Measurements from ENCODE around the gene SF1. TPM values are rescaled to one million over a fixed set of nuclear protein-coding genes. Genes with fewer than 3 reads are reported as not detected.

SF1 gene
- total RNA-seq, 1 donor from 2014 or later, result 366 TPM

DNA sequence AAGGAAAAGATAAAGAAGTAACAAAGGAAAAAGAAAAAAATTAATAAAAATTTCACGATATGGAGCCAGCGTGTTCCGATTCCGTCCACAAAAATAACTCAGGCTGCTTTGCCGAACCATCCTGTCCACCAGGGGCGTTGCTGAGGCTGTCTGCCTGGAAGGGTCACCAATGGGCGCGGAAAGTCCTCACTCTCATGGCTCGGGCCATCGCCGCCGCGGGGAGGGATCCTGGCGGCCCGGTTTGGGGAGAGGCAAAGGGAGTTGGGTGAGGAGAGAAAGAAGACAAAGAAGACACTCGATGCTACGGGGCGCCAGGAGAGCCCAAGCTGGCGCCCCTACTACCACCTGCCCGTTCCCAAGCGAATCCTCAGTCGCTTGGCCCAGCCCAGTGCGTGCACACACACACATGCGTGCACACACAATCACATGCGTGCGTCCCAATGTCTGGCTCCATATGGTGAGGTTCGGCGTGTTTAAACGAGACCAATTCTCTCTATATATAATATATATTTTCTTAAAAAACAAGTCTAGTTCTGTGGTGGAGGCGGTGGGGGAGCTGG is 13.0 kb downstream of the SF1 start:
- DNase-seq (ENCODE audit: low spot score), result peak; percentile 59
- no peak for ATAC-seq
- intact Hi-C loops (cut with DNase I), result no loop called here

- intact Hi-C loops (cut with DNase I), result no loop called here
- no peak for ATAC-seq
- peak; percentile 32 for DNase-seq (ENCODE audit: low spot score)
Observed at GRCh38 chr11:64764753-64765152, 13.6 kb downstream of the SF1 start.

DNA sequence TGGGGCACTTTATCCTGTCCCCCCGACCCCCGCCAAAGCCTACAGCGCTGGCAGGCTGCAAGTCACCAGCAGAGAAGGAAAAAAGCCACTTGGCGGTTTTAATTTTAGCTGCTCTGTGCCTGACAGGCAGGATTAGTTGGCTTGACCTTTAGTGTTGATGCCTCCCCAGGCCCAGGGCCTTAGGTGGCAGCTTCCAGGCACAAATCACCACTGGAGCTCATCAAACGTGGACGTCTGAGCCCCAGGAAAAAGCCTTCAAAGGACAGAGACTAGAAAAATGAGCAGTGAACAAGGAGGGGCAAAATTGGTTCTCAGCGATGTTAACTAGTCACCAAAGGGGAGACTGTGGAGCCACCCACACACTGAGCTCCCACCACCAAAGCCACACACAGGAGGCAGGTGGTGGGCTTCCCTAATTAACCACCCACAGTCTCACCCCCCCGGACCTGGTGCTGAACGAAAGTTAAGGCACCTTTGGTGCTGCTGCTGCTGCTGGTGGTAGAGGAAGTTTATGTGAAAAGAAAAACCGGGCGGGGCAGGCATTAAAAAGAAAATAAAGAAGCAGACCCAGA is 14.2 kb downstream of the SF1 start:
- no peak for ATAC-seq
- intact Hi-C loops (cut with DNase I), result no loop called here
- peak; percentile 52 for DNase-seq (ENCODE audit: low spot score)

DNA sequence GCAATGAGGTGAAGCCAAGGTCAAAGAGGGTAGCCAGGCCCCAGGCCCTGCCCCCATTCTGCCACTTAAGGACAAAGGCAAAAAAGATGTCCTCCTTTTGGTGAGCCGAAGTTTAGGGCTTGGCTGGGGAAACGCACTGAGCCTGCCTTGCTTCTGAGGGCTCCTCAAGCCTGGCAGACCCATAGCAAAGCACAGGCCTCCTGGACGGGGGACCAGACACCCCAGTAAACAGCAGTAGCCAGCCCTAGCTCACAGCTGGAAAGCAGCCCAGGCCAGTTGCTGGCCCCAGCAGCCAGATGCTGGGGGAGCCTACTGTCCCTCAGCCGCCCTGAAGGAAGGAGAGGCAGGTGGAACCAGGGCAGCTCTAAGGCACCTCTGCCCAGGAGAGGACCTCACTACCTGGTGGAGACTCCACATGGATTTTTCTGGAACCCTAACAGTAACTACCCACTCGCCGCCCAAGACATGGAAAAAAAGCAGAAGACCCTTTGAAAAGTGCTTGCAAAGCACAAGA is 14.8 kb downstream of the SF1 start:
- no peak for ATAC-seq
- intact Hi-C loops (cut with DNase I), result no loop called here
- DNase-seq (ENCODE audit: low spot score), result peak; percentile 47

DNA sequence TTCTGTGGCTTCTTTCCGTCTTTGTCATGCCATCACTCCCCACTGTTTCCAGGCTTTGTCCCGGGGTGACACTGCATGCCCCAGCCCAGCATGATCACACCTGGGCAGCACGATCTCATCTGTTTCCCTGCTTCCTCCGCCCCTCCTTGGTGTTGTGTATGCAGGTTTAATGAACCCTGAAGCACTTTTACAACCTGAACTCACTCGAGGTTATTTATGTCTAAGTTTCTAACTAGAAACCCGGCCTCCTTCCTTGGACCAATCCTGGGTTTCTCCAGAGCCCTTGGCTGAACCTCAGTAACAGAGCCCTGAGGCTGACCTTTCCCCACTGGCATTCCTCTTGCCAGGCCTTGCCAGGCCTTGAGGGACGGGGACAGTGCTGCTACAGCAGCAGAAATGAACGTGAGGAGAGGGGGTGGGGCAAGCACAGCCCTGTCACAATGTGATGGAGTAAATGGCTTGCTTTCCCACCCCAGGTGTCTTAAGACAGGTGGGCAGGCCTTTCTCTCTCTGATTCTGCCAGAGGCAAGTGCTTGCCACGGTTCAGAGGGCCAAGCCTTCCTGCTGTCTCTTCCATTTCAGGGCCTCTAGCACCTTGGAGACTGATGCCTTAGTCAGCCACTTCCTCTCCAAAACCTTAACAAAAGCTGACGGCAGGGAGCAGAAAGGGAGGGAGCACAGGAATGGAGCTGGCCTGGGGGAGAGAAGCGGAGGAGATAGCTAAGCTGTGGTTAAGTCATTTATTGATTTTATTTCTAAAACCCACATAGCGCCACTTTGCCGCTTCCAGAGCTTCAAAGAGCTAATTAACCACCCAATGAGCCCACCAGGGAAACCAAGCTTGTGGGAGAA is 15.4 kb downstream of the SF1 start:
- ATAC-seq (no peak), DNase-seq (ENCODE audit: low spot score) (peak; percentile 53)
- intact Hi-C loops (cut with DNase I), result no loop called here

DNA sequence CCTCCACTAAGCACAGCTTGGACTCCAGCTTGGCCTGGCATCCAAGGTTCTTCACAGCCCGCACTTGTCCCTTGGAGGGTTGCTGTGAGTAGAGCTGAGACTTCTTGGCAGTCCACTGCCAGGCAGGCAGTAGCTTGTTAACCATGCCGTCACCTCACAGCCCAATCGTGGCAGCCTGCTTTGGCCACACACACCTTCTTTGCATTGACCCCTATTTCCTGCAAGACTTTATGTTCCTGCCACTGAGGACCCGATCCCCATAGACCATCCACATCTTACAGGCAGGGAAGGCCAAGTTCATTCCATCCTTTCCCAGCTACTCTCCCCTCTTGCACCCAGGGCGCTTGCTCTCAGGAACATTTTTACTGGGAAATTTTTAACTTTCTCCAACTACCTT is 16.1 kb downstream of the SF1 start:
- ATAC-seq (no peak), DNase-seq (ENCODE audit: low spot score) (peak; percentile 51)
- intact Hi-C loops (cut with DNase I), result no loop called here

- intact Hi-C loops (cut with DNase I), result no loop called here
- ATAC-seq (no peak), DNase-seq (ENCODE audit: low spot score) (peak; percentile 39)
Observed at GRCh38 chr11:64760759-64761420, 17.5 kb downstream of the SF1 start.

- DNase-seq (ENCODE audit: low spot score) (peak; percentile 84), ATAC-seq (peak; percentile 88)
- intact Hi-C loops (cut with DNase I), result no loop called here
Observed at GRCh38 chr11:64759722-64760719, 18.3 kb downstream of the SF1 start, which contains the start of gene PYGM. PYGM (minus strand) TSS chr11:64759974; CDS start chr11:64759898, 76 bp downstream.

- intact Hi-C loops (cut with DNase I), result no loop called here
- DNase-seq (ENCODE audit: low spot score) (peak; percentile 66), ATAC-seq (peak; percentile 2)
Observed at GRCh38 chr11:64759131-64759721, 19.1 kb downstream of the SF1 start.

DNA sequence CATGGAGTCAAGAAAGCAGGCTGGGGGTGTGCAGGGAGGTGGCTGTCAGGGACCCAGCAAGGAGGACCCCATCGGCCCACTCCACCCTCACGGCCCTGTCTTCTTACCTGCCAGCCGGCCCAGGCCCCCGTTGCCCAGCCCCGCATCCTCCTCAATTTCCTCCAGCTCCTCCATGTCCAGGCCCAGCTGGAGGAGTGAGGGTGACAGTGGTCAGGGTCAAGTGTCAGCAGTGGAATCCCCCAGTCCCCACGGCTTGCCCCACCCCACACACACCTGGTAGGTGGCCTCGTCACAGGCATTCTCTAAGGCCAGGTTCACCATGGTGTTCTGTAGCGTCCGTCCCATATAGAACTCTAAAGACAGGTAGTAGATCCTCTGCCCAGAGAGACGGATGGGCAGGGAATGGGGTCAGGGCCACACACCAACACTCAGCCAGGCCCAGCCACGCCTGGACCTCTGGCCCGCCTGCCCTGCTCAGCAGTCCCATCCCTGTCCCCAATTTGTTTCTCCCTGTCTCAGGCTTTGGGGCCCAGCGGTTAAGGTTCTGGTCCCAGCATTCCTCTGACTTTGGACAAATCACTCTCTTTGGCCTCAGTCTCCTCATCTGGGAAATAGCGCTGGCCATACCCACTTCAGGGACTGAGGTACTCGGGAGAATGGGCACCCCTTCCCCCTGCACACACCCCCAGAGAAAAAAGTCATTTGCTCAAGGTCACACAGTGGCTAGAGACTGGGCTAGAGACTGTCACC is 19.8 kb downstream of the SF1 start:
- intact Hi-C loops (cut with DNase I), result no loop called here
- peak; percentile 60 for DNase-seq (ENCODE audit: low spot score)
- ATAC-seq, result no peak

DNA sequence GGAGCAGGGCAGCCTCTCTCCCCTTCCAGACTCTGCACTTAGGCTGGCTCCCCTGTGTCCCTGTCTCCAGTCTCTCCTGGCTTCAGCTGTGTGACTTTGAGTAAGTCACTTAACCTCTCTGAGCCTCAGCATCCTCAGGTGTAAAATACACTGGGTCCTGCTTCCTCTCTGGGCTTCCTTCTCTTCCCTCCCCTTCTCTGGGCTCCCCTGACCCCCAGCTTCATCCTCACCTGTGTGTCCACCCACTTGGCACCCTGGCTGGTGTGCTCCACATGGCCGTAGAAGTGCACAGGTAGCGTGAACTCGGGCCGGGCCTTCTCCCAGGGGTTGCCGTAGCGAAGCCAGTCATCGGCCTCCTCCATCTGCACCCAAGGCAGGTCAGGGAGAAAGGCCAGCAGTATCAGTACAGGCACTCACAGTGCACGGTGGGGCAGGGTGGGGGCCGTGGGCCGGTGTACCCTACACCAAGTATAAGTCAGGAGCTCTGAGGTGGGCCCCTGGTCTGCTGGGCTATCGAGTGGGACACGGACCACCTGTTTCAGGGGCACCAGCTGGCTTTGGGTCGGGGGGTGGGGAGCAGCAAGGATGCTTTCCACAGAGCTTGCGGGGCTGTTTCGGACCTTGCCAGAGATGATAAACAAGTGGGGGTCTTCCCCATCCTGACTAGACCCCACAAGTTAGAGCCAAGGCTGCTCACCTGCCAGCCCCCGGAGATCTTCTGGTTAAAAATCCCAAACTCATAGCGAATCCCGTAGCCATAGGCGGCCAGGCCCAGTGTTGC is 20.6 kb downstream of the SF1 start:
- ATAC-seq, result no peak
- peak; percentile 53 for DNase-seq (ENCODE audit: low spot score)

GRCh38 chr11:64755681-64756361 is 22.5 kb downstream of the SF1 start:
- ATAC-seq (no peak), DNase-seq (ENCODE audit: low spot score) (peak; percentile 52)
- intact Hi-C loops (cut with DNase I), result no loop called here

More for the DNA sequence above, 20.6 kb downstream of the SF1 start:
- intact Hi-C loops (cut with DNase I), result no loop called here

- intact Hi-C loops (cut with DNase I), result no loop called here
- DNase-seq (ENCODE audit: low spot score) (peak; percentile 49), ATAC-seq (no peak)
Observed at GRCh38 chr11:64754919-64755662, 23.3 kb downstream of the SF1 start.

DNA sequence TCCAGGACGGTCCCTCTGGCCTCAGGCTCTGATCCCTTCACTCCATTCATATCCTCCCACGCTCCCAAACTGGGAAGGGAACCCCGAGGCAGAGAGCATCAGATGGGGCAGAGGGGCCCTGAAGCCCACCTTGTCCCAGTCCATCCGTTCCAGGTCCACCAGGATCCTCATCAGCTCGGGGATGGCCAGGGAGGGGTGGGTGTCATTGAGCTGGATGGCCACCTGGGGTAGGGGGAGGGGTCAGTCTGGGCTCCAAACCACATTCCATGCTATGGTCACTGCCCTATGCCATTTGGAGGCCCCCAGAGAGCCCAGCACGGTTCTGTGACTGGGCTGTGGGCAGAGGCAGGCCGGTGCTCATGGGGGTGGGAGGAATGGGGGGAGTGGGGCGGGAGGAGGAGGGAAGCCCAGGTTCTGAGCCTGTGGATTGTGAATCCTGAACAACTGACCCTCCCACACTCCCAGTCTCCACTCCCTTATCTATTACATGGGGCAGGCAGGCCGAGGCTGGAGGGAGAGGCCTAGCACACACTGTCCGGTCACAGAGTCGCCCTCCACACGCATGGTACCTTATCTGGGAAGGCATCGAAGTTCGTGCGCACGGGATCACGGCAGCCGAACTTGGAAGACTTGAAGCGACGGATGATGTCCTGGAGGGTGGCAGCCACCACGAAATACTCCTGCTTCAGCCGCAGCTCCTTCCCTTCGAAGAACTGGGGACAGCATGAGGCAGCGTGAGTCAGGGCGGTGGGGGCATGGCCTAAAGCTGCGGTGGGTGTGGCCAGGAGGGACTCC is 24.0 kb downstream of the SF1 start:
- intact Hi-C loops (cut with DNase I), result no loop called here
- ATAC-seq, result no peak
- DNase-seq (ENCODE audit: low spot score), result peak; percentile 51

Measured in sciatic nerve (tissue), 2 donors.